Thoracic aorta (tissue), 2 donors: ENCODE measurements around the gene TENM3. TPM values are rescaled to one million over a fixed set of nuclear protein-coding genes. Genes with fewer than 3 reads are reported as not detected.

ENCODE experiments used
- ATAC-seq: fragments of 150-250 bp; one replicate; pipeline ENCODE4 v1.8.0; 2017; ENCODE audit warnings: low read depth; ENCODE audit not compliant: insufficient number of reproducible peaks, low FRiP score
- DNase-seq: peaks from one replicate; pipeline ENCODE4 v3.0.0-alpha.2; 2020; ENCODE audit warnings: low spot score
- H3K27ac ChIP-seq, 2 donors: fragments of 200-600 bp; sonication (generic); 1 replicate in 1 of 2; 2 replicates in 1 of 2; pipeline ENCODE4 v1.5.1; 2016; ENCODE audit warnings: mild to moderate bottlenecking in 2 of 2, moderate library complexity in 2 of 2
- H3K27me3 ChIP-seq: fragments of 200-600 bp; sonication (generic); replicated peaks from 2 replicates; pipeline ENCODE4 v1.6.0; 2016; ENCODE audit warnings: mild to moderate bottlenecking; ENCODE audit not compliant: insufficient read depth
- H3K36me3 ChIP-seq: fragments of 200-600 bp; sonication (generic); one replicate; pipeline ENCODE4 v1.5.1; 2016
- H3K4me1 ChIP-seq, 2 donors: fragments of 200-600 bp; sonication (generic); 1 replicate in 1 of 2; 2 replicates in 1 of 2; pipeline versions ENCODE4 v1.5.1 to v1.6.0; 2016; ENCODE audit warnings: low read depth in 2 of 2, mild to moderate bottlenecking in 1 of 2; ENCODE audit not compliant: control insufficient read depth in 1 of 2
- H3K4me3 ChIP-seq: fragments of 200-600 bp; sonication (generic); 2 replicates; pipeline ENCODE4 v1.5.1; 2016; ENCODE audit warnings: mild to moderate bottlenecking
- H3K9me3 ChIP-seq: fragments of 200-600 bp; sonication (generic); 2 replicates; pipeline ENCODE4 v1.5.1; 2016
- total RNA-seq, 2 donors: library from RNA; depleted of rRNA; stranded (reverse); fragments of >200 nt; gene quantifications; one replicate each; pipeline versions ENCODE4 v1.1.0 to v1.2.3, GENCODE V29; 2016
- TF ChIP-seq, protein P1 (sequence below): fragments of 200-600 bp; sonication (generic); IDR thresholded peaks from one replicate; pipeline ENCODE4 v1.5.1; 2019; ENCODE audit warnings: antibody characterized with exemption

TENM3 gene
- total RNA-seq, 2 donors from 2014 or later, result 0.68 to 8.0 TPM

DNA sequence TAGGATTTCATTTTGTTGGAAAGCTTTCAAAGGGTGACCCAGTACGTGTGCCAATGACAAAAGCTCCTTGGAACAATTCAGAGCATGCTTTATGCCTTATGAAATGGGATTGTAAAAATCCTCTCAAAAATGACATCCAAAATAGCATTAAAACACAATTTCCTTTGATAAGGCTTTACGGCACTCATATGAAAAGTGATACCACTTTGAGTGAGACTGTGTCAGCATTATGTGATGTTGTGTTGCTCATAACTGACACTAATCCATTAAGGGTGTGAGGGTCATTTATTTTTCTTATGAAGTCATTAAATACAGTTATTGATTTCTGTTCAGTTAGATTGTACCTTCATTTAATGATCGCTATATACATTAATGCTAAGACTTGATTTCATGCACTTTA, 250.2 kb downstream of the TENM3 start:
- TF ChIP-seq, protein P1, sequence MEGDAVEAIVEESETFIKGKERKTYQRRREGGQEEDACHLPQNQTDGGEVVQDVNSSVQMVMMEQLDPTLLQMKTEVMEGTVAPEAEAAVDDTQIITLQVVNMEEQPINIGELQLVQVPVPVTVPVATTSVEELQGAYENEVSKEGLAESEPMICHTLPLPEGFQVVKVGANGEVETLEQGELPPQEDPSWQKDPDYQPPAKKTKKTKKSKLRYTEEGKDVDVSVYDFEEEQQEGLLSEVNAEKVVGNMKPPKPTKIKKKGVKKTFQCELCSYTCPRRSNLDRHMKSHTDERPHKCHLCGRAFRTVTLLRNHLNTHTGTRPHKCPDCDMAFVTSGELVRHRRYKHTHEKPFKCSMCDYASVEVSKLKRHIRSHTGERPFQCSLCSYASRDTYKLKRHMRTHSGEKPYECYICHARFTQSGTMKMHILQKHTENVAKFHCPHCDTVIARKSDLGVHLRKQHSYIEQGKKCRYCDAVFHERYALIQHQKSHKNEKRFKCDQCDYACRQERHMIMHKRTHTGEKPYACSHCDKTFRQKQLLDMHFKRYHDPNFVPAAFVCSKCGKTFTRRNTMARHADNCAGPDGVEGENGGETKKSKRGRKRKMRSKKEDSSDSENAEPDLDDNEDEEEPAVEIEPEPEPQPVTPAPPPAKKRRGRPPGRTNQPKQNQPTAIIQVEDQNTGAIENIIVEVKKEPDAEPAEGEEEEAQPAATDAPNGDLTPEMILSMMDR, result no peak
- DNase-seq, result no peak
- Histone ChIP-seq H3K9me3 (no peaks in the 10 kb centered on the region), H3K4me1 (peaks cover 0 to 4% of the 10 kb centered on the region in 2 donors), H3K27me3 (no peaks in the 10 kb centered on the region), H3K4me3 (no peak overlapping the region), H3K36me3 (no peaks in the 10 kb centered on the region), H3K27ac (no peak overlapping the region)
- ATAC-seq, result no peak

DNA sequence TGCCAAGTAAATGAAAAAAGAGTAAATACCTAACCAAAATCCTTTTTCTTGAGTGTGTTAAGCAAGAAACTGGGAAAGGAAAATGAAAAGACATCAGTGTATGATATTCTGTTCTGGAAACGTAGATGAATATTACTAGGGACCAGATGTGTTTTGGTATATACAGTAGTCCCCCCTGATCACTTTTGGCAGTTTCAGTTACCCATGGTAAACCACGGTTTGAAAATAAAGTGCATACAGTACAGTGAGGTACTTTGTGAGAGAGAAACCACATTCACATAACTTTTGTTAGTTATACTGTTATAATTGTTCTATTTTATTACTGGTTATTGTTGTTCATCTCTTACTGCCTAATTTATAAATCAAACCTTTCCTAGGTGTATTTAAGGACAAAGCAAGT, 250.9 kb downstream of the TENM3 start:
- H3K27ac ChIP-seq, result no peak overlapping the region
- H3K36me3 ChIP-seq, result no peaks in the 10 kb centered on the region
- TF ChIP-seq, protein P1, result no peak
- H3K4me3 ChIP-seq, result no peak overlapping the region
- DNase-seq (no peak), ATAC-seq (no peak)
- no peaks in the 10 kb centered on the region for H3K9me3 ChIP-seq
- H3K27me3 ChIP-seq, result no peaks in the 10 kb centered on the region
- H3K4me1 ChIP-seq, result peaks cover 0 to 4% of the 10 kb centered on the region in 2 donors

DNA sequence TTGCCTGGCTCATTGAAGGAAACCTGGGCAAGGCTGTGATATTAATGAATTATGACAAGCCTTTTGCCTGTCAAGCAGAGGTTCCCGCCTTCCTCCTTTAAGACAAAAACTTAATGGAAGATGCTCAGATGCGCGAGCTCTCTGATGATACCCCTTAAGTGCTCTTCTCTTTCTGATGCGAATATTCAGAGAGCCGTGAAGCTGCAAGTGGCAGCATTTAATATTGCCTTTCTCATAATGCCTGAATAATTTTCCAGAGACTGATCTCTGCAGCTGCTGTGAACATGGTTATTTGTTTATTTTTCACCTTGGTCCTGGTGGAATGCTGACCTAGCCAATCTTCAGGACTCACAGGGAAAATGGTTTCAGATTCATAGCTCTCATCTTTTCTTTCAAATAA, 251.8 kb downstream of the TENM3 start:
- Histone ChIP-seq H3K4me3 (no peak overlapping the region), H3K27me3 (no peaks in the 10 kb centered on the region), H3K9me3 (no peaks in the 10 kb centered on the region), H3K27ac (no peak overlapping the region), H3K36me3 (no peaks in the 10 kb centered on the region), H3K4me1 (peaks cover 0 to 4% of the 10 kb centered on the region in 2 donors)
- TF ChIP-seq, protein P1, result no peak
- ATAC-seq, result no peak
- DNase-seq, result no peak

DNA sequence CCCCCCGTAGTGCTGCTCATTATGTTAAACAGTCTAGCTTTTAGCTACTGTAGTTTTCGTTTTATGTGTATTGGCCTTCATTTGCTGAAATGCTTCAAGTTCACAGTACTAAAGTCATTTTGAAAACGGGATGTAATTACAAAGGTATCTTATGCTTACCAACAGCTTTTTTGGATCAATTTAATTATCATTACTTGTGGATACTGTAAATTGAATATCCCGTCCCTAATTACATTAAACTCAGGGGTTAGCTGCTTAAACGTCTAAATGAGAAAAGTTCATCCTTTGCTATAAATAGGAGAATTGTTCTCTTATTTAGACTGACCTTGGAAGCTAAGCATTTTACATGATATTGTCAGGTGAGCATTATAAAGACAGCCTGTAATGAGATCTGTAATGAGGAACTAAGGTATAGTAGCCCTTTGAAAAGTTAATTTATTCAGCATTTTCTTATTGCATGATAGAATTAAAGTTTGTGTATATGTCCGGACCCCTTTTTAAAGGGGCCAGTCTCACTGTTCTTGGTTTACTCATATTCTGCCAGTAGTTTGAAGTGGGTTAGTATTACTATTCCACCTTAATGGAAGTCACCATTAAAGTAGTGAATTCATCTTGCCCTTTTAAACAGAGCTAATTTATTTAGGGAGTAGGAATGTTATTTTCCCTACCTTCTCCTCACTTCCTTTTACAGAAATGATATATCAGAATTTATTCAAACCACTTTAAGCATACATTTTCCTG, 252.6 kb downstream of the TENM3 start:
- Histone ChIP-seq H3K27ac (no peak overlapping the region), H3K9me3 (no peaks in the 10 kb centered on the region), H3K4me1 (peaks cover 0 to 4% of the 10 kb centered on the region in 2 donors), H3K4me3 (no peak overlapping the region), H3K36me3 (no peaks in the 10 kb centered on the region), H3K27me3 (no peaks in the 10 kb centered on the region)
- ATAC-seq, result no peak
- TF ChIP-seq, protein P1, result no peak
- DNase-seq, result no peak

DNA sequence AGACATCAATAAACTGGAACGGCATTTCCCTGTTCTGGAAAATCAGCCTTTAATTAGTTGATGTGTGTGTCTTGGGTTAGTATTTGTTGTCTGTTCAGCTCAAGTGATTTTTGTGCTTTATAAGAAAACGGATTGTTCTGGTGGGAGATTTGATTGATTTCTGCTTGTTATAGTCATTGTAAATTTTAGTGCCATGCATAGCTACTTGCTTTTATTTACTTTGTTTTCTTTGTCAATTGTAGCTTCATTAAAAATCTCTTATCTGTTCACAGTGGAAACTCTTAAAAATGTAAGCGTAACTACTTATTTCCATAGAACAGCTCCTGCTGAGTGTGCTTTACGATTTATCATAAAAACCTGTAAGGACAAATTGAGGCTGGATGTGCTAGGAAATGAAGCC, 253.2 kb downstream of the TENM3 start:
- Histone ChIP-seq H3K4me1 (peaks cover 0 to 4% of the 10 kb centered on the region in 2 donors), H3K4me3 (no peak overlapping the region), H3K27ac (no peak overlapping the region), H3K9me3 (no peaks in the 10 kb centered on the region), H3K36me3 (no peaks in the 10 kb centered on the region), H3K27me3 (no peaks in the 10 kb centered on the region)
- TF ChIP-seq, protein P1, result no peak
- DNase-seq, result no peak
- no peak for ATAC-seq
